GM19452 (cell line): ENCODE measurements around the gene MARCHF10.

ENCODE experiments used
- ATAC-seq: cut with Tn5 transposase; IDR thresholded peaks from one replicate; pipeline ENCODE4 v1.9.1; 2021; ENCODE audit not compliant: unreplicated experiment

MARCHF10 gene

GRCh38 chr17:62822080-62822904 lies 14.2 kb upstream of the MARCHF10 start:
- ATAC-seq = no peak

GRCh38 chr17:62821189-62822079 lies 13.3 kb upstream of the MARCHF10 start:
- ATAC-seq = no peak

- no peak for ATAC-seq
Observed at GRCh38 chr17:62819511-62820221, 11.6 kb upstream of the MARCHF10 start.

- no peak for ATAC-seq
Observed at GRCh38 chr17:62818526-62818925, 10.4 kb upstream of the MARCHF10 start.

GRCh38 chr17:62816282-62816839 lies 8.2 kb upstream of the MARCHF10 start:
- ATAC-seq = no peak

- no peak for ATAC-seq
Observed at GRCh38 chr17:62809656-62810055, 1.5 kb upstream of the MARCHF10 start.

- no peak for ATAC-seq
Observed at GRCh38 chr17:62808576-62808970, 459 bp upstream of the MARCHF10 start.

GRCh38 chr17:62805234-62805633 lies 2.9 kb downstream of the MARCHF10 start:
- no peak for ATAC-seq

- no peak for ATAC-seq
Observed at GRCh38 chr17:62804822-62805221, 3.3 kb downstream of the MARCHF10 start.

- ATAC-seq = no peak
Observed at GRCh38 chr17:62804025-62804424, 4.1 kb downstream of the MARCHF10 start.

- no peak for ATAC-seq
Observed at GRCh38 chr17:62802561-62803205, 5.4 kb downstream of the MARCHF10 start.

- no peak for ATAC-seq
Observed at GRCh38 chr17:62801553-62802114, 6.5 kb downstream of the MARCHF10 start.

- ATAC-seq = no peak
Observed at GRCh38 chr17:62800585-62800984, 7.5 kb downstream of the MARCHF10 start.

GRCh38 chr17:62797959-62798358 lies 10.2 kb downstream of the MARCHF10 start:
- no peak for ATAC-seq

GRCh38 chr17:62796291-62796690 lies 11.8 kb downstream of the MARCHF10 start:
- no peak for ATAC-seq

GRCh38 chr17:62794666-62794971 lies 13.5 kb downstream of the MARCHF10 start:
- ATAC-seq = no peak

- ATAC-seq = no peak
Observed at GRCh38 chr17:62793919-62794665, 14.0 kb downstream of the MARCHF10 start.

GRCh38 chr17:62792447-62792800 lies 15.7 kb downstream of the MARCHF10 start:
- no peak for ATAC-seq

- no peak for ATAC-seq
Observed at GRCh38 chr17:62791767-62792446, 16.2 kb downstream of the MARCHF10 start.
